GM12865 (cell line): ENCODE data around the gene CNNM3.

Source experiments
- DNase-seq: peaks from one replicate; pipeline ENCODE4 v3.0.0; 2010; ENCODE audit warnings: low read depth
- H3K4me3 ChIP-seq: 2 replicates; pipeline ENCODE4 v1.5.1; 2011; ENCODE audit warnings: mild to moderate bottlenecking, low read depth, low read length, control low read depth
- TF ChIP-seq, protein P1 (sequence below): IDR thresholded peaks from 2 replicates; pipeline ENCODE4 v1.5.1; 2011; ENCODE audit warnings: low read length, control low read depth, low read depth, inconsistent platforms; ENCODE audit not compliant: insufficient read depth; ENCODE audit errors: missing control alignments

The CNNM3 gene

DNA sequence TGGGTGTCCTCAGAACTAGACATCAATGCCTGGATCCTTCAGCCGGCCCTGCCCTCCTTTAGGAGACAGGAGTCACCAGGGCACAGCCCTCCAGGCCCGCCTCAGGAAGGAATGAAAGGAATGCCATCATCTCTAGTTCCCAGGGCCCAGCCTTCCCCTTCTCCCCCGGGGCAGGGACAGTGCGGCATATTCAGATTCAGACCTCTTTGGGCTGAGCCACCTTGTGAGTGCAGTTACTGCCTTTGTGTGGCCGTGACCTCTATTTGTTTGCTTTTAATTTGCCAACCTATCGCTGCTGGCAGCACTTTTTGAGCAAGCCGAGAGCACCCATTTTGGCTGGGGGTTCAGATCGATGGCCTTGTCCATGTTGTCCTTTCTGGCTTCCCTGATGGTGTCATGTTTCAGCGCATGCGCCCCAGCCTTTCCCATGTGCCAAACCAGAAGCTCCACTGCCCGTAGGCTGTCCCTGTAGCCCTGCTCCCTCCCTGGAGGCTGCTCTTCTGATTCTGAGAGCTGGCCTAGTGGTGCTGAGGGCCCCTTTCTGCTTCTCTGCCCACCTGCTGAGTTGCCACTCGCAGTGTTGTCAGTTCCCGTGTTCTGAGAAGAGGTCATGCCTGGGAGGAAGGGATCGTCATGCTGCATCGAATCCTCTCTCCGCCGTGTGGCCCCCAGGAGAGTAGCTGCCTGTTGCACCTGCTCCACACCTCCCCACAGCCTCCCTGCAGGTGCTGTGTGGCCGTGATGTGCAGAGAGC is 16.9 kb downstream of the CNNM3 start:
- TF ChIP-seq, protein P1, sequence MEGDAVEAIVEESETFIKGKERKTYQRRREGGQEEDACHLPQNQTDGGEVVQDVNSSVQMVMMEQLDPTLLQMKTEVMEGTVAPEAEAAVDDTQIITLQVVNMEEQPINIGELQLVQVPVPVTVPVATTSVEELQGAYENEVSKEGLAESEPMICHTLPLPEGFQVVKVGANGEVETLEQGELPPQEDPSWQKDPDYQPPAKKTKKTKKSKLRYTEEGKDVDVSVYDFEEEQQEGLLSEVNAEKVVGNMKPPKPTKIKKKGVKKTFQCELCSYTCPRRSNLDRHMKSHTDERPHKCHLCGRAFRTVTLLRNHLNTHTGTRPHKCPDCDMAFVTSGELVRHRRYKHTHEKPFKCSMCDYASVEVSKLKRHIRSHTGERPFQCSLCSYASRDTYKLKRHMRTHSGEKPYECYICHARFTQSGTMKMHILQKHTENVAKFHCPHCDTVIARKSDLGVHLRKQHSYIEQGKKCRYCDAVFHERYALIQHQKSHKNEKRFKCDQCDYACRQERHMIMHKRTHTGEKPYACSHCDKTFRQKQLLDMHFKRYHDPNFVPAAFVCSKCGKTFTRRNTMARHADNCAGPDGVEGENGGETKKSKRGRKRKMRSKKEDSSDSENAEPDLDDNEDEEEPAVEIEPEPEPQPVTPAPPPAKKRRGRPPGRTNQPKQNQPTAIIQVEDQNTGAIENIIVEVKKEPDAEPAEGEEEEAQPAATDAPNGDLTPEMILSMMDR: no peak
- no peak for DNase-seq
- H3K4me3 ChIP-seq: no peak overlapping the region

DNA sequence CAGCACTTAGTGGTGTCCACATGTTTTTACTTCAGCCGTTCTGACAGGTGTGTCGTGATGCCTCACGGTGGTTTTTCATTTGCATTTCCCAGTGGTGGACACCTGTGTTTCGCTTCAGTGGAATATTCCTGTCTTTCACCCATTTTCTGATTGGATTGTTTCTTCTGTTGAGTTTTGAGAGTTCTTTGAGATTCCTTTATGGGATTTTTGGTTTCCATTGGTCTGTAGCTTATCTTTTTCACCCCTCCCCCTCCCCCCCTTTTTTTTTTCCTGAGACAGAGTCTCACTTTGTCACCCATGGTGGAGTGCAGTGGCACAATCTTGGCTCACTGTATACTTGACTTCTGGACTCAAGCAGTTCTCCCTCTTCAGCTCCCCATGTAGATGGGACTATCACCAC is 19.8 kb downstream of the CNNM3 start:
- no peak for DNase-seq
- TF ChIP-seq, protein P1: no peak
- H3K4me3 ChIP-seq: no peak overlapping the region

- TF ChIP-seq, protein P1: no peak
Measured at GRCh38 chr2:96837575-96837974, 21.5 kb downstream of the CNNM3 start.

DNA sequence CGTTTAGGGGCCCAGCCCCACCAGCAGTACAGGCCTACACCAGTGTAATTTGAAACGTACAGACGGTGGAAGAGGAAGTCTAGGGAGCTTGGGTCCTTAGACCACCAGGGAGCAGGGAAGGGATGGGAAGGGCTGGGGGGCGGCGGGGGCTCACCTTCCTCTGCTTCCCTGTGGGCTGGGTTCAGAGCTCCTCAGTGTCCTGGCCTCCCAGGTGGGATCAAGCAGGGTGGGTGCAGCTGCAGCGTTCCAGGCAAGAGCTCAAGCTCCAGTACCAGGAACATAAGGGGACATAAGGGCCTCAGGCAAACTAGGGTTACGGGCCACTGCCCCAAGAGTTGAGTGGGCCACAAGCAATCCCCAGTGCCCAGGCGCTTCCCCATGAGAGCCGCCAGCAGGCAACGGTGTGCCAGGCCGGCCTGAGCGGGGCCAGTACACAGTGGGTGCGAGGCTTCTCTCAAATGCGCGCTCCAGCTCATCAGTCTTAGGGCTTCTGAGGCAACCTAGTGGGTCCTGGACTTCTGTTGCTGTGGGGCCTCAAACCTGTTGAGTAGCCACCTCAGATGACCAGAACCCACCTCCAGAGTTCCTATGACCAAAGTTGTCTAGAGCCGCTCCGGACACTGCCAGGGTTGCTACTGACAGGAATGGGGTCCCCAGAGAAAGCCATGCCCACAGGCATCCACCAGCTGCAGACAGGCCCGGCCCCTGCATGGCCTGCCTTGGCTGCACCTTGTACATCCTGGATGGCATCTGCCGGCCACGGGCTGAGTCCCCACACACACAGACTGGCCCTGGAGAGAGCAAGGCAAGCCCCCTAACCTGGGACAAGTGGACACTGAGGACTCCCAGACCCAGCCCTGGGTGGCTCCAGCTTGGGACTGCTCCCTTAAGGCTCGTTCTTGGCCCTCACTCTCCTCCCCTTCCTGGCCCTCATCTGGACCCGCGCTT is 22.6 kb downstream of the CNNM3 start:
- TF ChIP-seq, protein P1: no peak
- DNase-seq: no peak
- no peak overlapping the region for H3K4me3 ChIP-seq

More at GRCh38 chr2:96837575-96837974, 21.5 kb downstream of the CNNM3 start:
- H3K4me3 ChIP-seq: no peak overlapping the region
- no peak for DNase-seq

GRCh38 chr2:96839293-96839874 is 23.3 kb downstream of the CNNM3 start:
- H3K4me3 ChIP-seq: no peak overlapping the region
- peak; percentile 65 for DNase-seq
- TF ChIP-seq, protein P1: no peak

DNA sequence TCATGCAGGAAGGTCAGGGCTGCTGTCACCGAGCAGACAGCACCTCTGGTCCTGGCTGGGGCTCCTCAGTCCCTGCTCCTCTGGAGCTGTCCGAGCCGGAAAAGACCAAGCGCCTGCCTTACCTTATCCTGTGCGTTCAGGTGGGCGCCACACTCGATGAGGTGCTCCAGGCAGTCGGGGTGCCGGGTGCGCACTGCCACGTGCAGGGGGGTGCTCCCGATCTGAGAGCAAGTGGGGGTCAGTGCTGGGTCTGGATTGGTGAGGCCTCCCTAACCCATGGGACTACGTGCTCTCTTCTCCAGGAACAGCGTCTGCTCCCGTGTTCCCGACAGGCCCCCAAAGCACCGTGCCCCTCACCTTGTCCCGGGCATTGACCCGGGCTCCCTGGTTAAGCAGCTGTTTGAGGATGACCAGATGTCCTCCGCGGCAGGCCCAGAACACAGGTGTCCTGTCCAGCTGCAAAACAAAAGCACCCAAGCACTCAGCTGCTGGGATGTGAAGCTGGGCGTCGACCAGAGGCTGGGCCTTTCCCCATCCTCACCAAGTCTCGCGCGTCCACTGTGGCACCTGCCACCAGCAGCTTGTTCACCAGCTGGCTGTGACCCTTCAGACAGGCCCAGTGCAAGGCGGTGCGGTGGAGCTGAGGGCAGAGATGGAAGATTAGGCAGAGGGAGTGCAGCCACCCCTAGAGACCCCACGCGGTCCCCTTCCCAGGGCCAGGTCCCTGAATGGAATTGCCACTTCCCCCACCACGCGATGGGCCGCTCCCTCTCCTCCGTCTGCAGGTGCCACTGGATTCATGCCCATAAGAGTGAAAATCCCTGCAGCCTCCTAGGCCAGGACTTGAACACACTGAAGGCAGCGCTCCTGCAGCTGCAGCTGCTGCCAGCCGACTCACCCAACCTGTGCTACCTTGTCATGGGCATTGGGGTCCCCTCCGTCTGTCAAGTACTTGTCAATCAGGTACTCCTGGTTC is 24.1 kb downstream of the CNNM3 start:
- TF ChIP-seq, protein P1: no peak
- DNase-seq: no peak
- no peak overlapping the region for H3K4me3 ChIP-seq
